B cell (primary cell): ENCODE measurements around the gene PPP1R13B. TPM values are rescaled to one million over a fixed set of nuclear protein-coding genes. Genes with fewer than 3 reads are reported as not detected.

Experiments used
- ATAC-seq: fragments of 200-7000 bp; cut with Tn5 transposase; one replicate; pipeline ENCODE4 v1.10.0; 2021; ENCODE audit warnings: low read depth, mild to moderate bottlenecking, moderate number of reproducible peaks, moderate library complexity
- CTCF ChIA-PET: fragments of 350-600 bp; sonication (Branson Sonifier 250); formaldehyde crosslinking; loops from one replicate; lab custom pipeline; 2021; ENCODE audit warnings: antibody characterized with exemption, inconsistent platforms; lab: Charles Lee
- POLR2A ChIA-PET: fragments of 350-600 bp; sonication (Branson Sonifier 250); formaldehyde crosslinking; loops from one replicate; lab custom pipeline; 2021; ENCODE audit warnings: antibody characterized with exemption; lab: Charles Lee
- DNase-seq: peaks from one replicate; pipeline ENCODE4 v3.0.0; 2013
- H2AFZ ChIP-seq: 2 replicates; pipeline ENCODE4 v1.6.1; 2012; ENCODE audit warnings: mild to moderate bottlenecking, low read depth, low read length; ENCODE audit not compliant: insufficient read depth, poor library complexity, severe bottlenecking
- H3K27ac ChIP-seq, 2 donors: 1 replicate in 1 of 2; 2 replicates in 1 of 2; pipeline ENCODE4 v1.5.1; 2012 to 2013; ENCODE audit warnings: low read length in 2 of 2, mild to moderate bottlenecking in 2 of 2, moderate library complexity in 1 of 2
- H3K27me3 ChIP-seq, 4 experiments: fragments of 200-600 bp in 1 of 4; sonication (generic) in 1 of 4; replicated peaks in 1 of 4; 1 replicate in 2 of 4; 2 replicates in 2 of 4; pipeline versions ENCODE4 v1.6.1 to v1.7.0; 2013 to 2016; ENCODE audit warnings: low read length in 3 of 4, mild to moderate bottlenecking in 2 of 4, mixed read lengths in 1 of 4, moderate library complexity in 1 of 4; ENCODE audit not compliant: insufficient read depth in 4 of 4, control insufficient read depth in 3 of 4; ENCODE audit errors: control extremely low read depth in 1 of 4
- H3K36me3 ChIP-seq, 2 experiments: replicated peaks in 1 of 2; 1 replicate in 1 of 2; 2 replicates in 1 of 2; pipeline versions ENCODE4 v1.6.1 to v1.7.1; 2013; ENCODE audit warnings: low read length in 1 of 2; ENCODE audit not compliant: insufficient read depth in 2 of 2, control insufficient read depth in 1 of 2; ENCODE audit errors: control extremely low read depth in 1 of 2, extremely low read depth in 1 of 2
- H3K4me1 ChIP-seq, 2 donors: fragments of 200-600 bp in 1 of 2; sonication (generic) in 1 of 2; 1 replicate in 1 of 2; 2 replicates in 1 of 2; pipeline versions ENCODE4 v1.5.1 to v1.6.1; 2013 to 2017; ENCODE audit warnings: low read length in 2 of 2; ENCODE audit not compliant: control insufficient read depth in 2 of 2, insufficient read depth in 2 of 2
- H3K4me2 ChIP-seq: replicated peaks from 2 replicates; pipeline ENCODE3; 2012; ENCODE audit warnings: mild to moderate bottlenecking, low read depth, low read length; ENCODE audit not compliant: poor library complexity, severe bottlenecking
- H3K4me3 ChIP-seq, 5 experiments: fragments of 200-600 bp in 1 of 5; sonication (generic) in 1 of 5; 1 replicate in 3 of 5; 2 replicates in 2 of 5; pipeline versions ENCODE4 v1.5.1 to v1.7.0; 2011 to 2016; ENCODE audit warnings: low read length in 4 of 5, mild to moderate bottlenecking in 4 of 5, low read depth in 2 of 5, control low read depth in 1 of 5, moderate library complexity in 1 of 5; ENCODE audit not compliant: insufficient read depth in 1 of 5; ENCODE audit errors: control extremely low read depth in 1 of 5, extremely low read depth in 1 of 5
- H3K79me2 ChIP-seq: fragments of 200-600 bp; sonication (generic); one replicate; pipeline ENCODE4 v1.6.0; 2016; ENCODE audit warnings: low read length; ENCODE audit not compliant: control insufficient read depth, insufficient read depth
- H3K9ac ChIP-seq: fragments of 200-600 bp; sonication (generic); 2 replicates; pipeline ENCODE4 v1.6.1; 2017; ENCODE audit warnings: mild to moderate bottlenecking, low read length, moderate library complexity
- H3K9me3 ChIP-seq, 3 donors: one replicate each; pipeline versions ENCODE4 v1.6.1 to v1.7.1; 2013; ENCODE audit warnings: low read length in 2 of 3; ENCODE audit not compliant: control insufficient read depth in 2 of 3, insufficient read depth in 1 of 3; ENCODE audit errors: control extremely low read depth in 1 of 3
- H4K20me1 ChIP-seq: 2 replicates; pipeline ENCODE4 v1.6.0; 2012; ENCODE audit warnings: mild to moderate bottlenecking, low read length; ENCODE audit not compliant: insufficient read depth, control insufficient read depth, poor library complexity, severe bottlenecking
- H3K27ac Mint-ChIP-seq: one replicate; pipeline ENCODE4 v1.8.0; 2021; ENCODE audit warnings: mixed read lengths
- H3K27me3 Mint-ChIP-seq: one replicate; pipeline ENCODE4 v1.8.0; 2021; ENCODE audit warnings: mixed read lengths
- H3K4me1 Mint-ChIP-seq: one replicate; pipeline ENCODE4 v1.8.0; 2021; ENCODE audit warnings: mixed read lengths
- H3K4me3 Mint-ChIP-seq: one replicate; pipeline ENCODE4 v1.8.0; 2021; ENCODE audit warnings: mixed read lengths
- H3K9me3 Mint-ChIP-seq: one replicate; pipeline ENCODE4 v1.8.0; 2022; ENCODE audit warnings: mixed read lengths; ENCODE audit not compliant: insufficient read depth
- EZH2 ChIP-seq: IDR thresholded peaks from 2 replicates; pipeline ENCODE4 v1.6.1; 2012; ENCODE audit warnings: borderline replicate concordance, low read depth, mild to moderate bottlenecking, moderate library complexity, low read length; ENCODE audit not compliant: insufficient read depth, poor library complexity, severe bottlenecking
- whole genome bisulfite sequencing: methylation state at CpG from one replicate; pipeline ENCODE4 v1.1.5; 2013; ENCODE audit warnings: missing lambda C conversion rate; ENCODE audit not compliant: insufficient coverage; 5-methylcytosine and 5-hydroxymethylcytosine counted together
- intact Hi-C: fragments of 100-400 bp; cut with micrococcal nuclease; formaldehyde crosslinking; loops from one replicate; pipeline ENCODE4 v1.10.0; 2022
- polyA plus RNA-seq: library from polyadenylated mRNA; depleted of rRNA; stranded (reverse); fragments of >200 nt; gene quantifications from 2 replicates; pipeline ENCODE4 v1.2.3, GENCODE V29; 2012
- total RNA-seq, 2 donors: library from RNA; stranded (reverse); fragments of 120-200 nt in 1 of 2; gene quantifications; 1 replicate in 1 of 2; 2 replicates in 1 of 2; pipeline versions ENCODE4 v1.2.3 to v1.2.4, GENCODE V29; 2013 to 2022
- TF ChIP-seq, protein P1 (sequence below): fragments of 200-600 bp; IDR thresholded peaks from one replicate; pipeline ENCODE4 v1.8.0; 2022; ENCODE audit warnings: antibody characterized with exemption, mild to moderate bottlenecking

PPP1R13B gene
- total and polyA plus RNA-seq, 2 donors (not counting 1 experiment from before 2014, with no cell fraction given): 10.1 to 27.7 TPM

GRCh38 chr14:103806805-103807204 lies 40.6 kb downstream of the PPP1R13B start:
- 22% methylated on average over 5 of the region's 5 CpGs for WGBS
- Mint-ChIP-seq H3K4me1 (peaks cover 17% of the 10 kb centered on the region), H3K27ac (no peak overlapping the region), H3K27me3 (no peaks in the 10 kb centered on the region), H3K9me3 (no peaks in the 10 kb centered on the region), H3K4me3 (no peak overlapping the region)
- intact Hi-C loops: no loop called here
- H3K4me3 ChIP-seq: no peak overlapping the region
- no peaks in the 10 kb centered on the region for H3K36me3 ChIP-seq
- POLR2A ChIA-PET: no interaction called here
- peaks cover 11% of the 10 kb centered on the region for H4K20me1 ChIP-seq
- CTCF ChIA-PET: interaction anchor here (0.6 to 9.1 kb wide), 9 partner anchors 10 to 1351 kb away, joined by 3 to 136 read pairs (median 5); no protein-coding TSS in a partner anchor
- no peaks in the 10 kb centered on the region for H3K9me3 ChIP-seq
- H3K9ac ChIP-seq: no peak overlapping the region
- TF ChIP-seq EZH2: no peak
- TF ChIP-seq, protein P1, sequence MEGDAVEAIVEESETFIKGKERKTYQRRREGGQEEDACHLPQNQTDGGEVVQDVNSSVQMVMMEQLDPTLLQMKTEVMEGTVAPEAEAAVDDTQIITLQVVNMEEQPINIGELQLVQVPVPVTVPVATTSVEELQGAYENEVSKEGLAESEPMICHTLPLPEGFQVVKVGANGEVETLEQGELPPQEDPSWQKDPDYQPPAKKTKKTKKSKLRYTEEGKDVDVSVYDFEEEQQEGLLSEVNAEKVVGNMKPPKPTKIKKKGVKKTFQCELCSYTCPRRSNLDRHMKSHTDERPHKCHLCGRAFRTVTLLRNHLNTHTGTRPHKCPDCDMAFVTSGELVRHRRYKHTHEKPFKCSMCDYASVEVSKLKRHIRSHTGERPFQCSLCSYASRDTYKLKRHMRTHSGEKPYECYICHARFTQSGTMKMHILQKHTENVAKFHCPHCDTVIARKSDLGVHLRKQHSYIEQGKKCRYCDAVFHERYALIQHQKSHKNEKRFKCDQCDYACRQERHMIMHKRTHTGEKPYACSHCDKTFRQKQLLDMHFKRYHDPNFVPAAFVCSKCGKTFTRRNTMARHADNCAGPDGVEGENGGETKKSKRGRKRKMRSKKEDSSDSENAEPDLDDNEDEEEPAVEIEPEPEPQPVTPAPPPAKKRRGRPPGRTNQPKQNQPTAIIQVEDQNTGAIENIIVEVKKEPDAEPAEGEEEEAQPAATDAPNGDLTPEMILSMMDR: no peak
- no peak overlapping the region for H3K4me2 ChIP-seq
- ATAC-seq (no peak), DNase-seq (no peak)
- H3K4me1 ChIP-seq: peaks cover 3 to 4% of the 10 kb centered on the region in 2 donors
- H3K79me2 ChIP-seq: peaks cover 15% of the 10 kb centered on the region
- H3K27ac ChIP-seq: no peak overlapping the region
- no peaks in the 10 kb centered on the region for H3K27me3 ChIP-seq
- no peak overlapping the region for H2AFZ ChIP-seq

- H3K4me1 ChIP-seq: peaks cover 3 to 4% of the 10 kb centered on the region in 2 donors
- no peaks in the 10 kb centered on the region for H3K36me3 ChIP-seq
- Mint-ChIP-seq H3K4me3 (no peak overlapping the region), H3K9me3 (no peaks in the 10 kb centered on the region), H3K4me1 (peaks cover 17% of the 10 kb centered on the region), H3K27ac (no peak overlapping the region), H3K27me3 (no peaks in the 10 kb centered on the region)
- ChIA-PET POLR2A (no interaction called here), CTCF (interaction anchor here (0.7 to 9.1 kb wide), 9 partner anchors 13 to 235 kb away, joined by 3 to 136 read pairs (median 5); no protein-coding TSS in a partner anchor)
- no peaks in the 10 kb centered on the region for H3K27me3 ChIP-seq
- no peak overlapping the region for H3K27ac ChIP-seq
- no CpG with 5 or more reads among the region's 1 CpG for whole genome bisulfite sequencing
- no peak overlapping the region for H3K4me2 ChIP-seq
- ATAC-seq: no peak
- peaks cover 11% of the 10 kb centered on the region for H4K20me1 ChIP-seq
- TF ChIP-seq EZH2: no peak
- TF ChIP-seq, protein P1: no peak
- no peak overlapping the region for H3K9ac ChIP-seq
- DNase-seq: no peak
- peaks cover 22% of the 10 kb centered on the region for H3K79me2 ChIP-seq
- intact Hi-C loops: no loop called here
- no peak overlapping the region for H3K4me3 ChIP-seq
- no peaks in the 10 kb centered on the region for H3K9me3 ChIP-seq
- no peak overlapping the region for H2AFZ ChIP-seq
Measured at GRCh38 chr14:103805708-103806107, 41.7 kb downstream of the PPP1R13B start.
